GM12865 (cell line): ENCODE results near the gene CFAP68.

Experiments
- DNase-seq: peaks from one replicate; pipeline ENCODE4 v3.0.0; 2010; ENCODE audit warnings: low read depth
- H3K4me3 ChIP-seq: 2 replicates; pipeline ENCODE4 v1.5.1; 2011; ENCODE audit warnings: mild to moderate bottlenecking, low read depth, low read length, control low read depth
- TF ChIP-seq, protein P1 (sequence below): IDR thresholded peaks from 2 replicates; pipeline ENCODE4 v1.5.1; 2011; ENCODE audit warnings: low read length, control low read depth, low read depth, inconsistent platforms; ENCODE audit not compliant: insufficient read depth; ENCODE audit errors: missing control alignments

Gene CFAP68

DNA sequence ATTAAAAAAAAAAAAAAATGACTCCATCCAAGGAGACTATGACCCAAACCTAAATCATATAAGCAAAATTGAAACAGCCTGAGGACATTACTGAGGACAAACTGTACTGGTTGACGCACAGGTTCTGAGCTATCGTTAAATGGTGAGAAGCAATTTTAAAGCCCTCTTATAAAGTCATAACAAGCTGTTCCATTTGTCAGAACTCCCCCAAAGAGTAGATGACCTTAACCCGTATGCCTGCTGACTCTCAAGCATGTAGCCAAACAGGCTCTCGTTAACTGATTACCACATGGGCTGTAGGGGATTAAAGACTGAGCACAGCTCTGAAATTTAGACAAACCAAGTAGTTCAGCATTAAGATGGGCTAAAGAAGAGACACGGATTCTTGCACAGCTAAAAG lies 30.0 kb downstream of the CFAP68 start:
- no peak overlapping the region for H3K4me3 ChIP-seq
- TF ChIP-seq, protein P1, sequence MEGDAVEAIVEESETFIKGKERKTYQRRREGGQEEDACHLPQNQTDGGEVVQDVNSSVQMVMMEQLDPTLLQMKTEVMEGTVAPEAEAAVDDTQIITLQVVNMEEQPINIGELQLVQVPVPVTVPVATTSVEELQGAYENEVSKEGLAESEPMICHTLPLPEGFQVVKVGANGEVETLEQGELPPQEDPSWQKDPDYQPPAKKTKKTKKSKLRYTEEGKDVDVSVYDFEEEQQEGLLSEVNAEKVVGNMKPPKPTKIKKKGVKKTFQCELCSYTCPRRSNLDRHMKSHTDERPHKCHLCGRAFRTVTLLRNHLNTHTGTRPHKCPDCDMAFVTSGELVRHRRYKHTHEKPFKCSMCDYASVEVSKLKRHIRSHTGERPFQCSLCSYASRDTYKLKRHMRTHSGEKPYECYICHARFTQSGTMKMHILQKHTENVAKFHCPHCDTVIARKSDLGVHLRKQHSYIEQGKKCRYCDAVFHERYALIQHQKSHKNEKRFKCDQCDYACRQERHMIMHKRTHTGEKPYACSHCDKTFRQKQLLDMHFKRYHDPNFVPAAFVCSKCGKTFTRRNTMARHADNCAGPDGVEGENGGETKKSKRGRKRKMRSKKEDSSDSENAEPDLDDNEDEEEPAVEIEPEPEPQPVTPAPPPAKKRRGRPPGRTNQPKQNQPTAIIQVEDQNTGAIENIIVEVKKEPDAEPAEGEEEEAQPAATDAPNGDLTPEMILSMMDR, result no peak
- DNase-seq, result no peak

DNA sequence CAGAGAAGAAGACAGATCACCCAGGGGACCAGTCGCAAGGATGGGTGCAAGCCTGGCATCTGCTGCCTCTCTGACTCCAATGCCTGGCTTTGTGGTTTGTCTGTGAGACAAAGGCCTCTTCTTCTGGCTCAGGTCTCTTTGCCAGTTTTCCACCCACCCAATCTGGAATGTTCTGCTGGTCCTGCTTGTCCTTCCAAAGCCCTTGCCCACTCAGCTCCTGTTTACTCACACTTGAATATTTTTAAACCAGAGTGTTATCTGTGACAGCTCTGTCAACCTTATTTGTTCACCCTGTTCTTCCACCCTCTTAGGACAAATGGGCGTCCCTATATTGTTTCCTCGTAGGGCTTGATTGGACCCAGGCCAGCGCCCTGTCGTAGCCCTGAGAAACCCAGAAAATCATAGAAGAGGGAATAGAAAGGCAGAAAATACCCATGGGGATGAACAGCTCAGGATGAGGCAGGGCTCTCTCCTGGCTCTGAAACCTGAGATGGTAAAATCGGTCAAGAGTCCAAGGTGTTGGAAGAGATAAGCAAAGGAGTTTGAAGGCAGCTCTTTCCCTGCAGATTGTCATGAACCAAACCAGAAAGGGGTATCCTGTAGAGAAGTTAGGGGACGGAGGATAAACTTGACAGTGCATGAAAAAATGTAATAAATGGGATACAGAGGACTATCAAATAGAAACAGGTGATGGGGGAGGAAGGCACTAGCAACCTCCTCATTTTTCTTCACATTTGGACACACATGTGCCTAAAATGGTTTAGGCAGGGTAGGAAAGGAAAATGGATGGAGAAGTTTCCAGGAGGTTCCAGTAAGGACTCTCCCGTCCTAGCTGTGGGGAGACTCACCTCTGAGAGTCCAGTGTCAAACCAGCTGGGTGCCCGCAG lies 31.6 kb downstream of the CFAP68 start:
- no peak overlapping the region for H3K4me3 ChIP-seq
- TF ChIP-seq, protein P1, result no peak
- DNase-seq, result no peak

GRCh38 chr11:111911563-111912401 lies 32.4 kb downstream of the CFAP68 start, which contains the start of gene CRYAB:
Gene CRYAB, minus strand, starts transcription at chr11:111911770. Its CDS starts 46 bp downstream, at chr11:111911724.
- H3K4me3 ChIP-seq, result no peak within 1 kb of the TSS
- TF ChIP-seq, protein P1, result no peak
- no peak for DNase-seq

- no peak within 1 kb of the TSS for H3K4me3 ChIP-seq
- DNase-seq, result no peak
- TF ChIP-seq, protein P1, result no peak
These were observed 33.2 kb downstream of the CFAP68 start, which contains the start of gene HSPB2 for GRCh38 chr11:111912535-111912934. Gene HSPB2, plus strand, starts transcription at chr11:111912734. Its CDS starts 96 bp downstream, at chr11:111912830.

- no peak overlapping the region for H3K4me3 ChIP-seq
- no peak for DNase-seq
- TF ChIP-seq, protein P1, result no peak
These were observed 33.9 kb downstream of the CFAP68 start for GRCh38 chr11:111913031-111913861.

DNA sequence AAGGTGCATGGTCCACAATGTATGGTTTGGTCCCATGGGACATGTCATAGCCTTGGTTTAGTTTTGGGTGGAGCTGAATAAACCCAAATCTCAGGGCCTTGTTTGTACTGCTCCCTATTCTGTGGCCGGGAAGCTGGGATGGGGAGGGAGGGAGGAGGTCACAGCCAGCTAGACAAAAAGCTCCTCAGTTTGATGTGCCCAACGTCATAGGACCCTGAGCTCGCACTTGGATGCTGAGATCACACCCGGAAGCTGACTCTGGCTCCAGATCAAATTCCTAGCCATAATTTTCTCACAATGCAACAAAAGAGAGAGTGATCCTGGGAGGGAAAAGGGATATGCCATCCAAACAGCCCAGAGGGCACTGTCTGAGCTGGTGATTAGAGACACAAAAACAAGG lies 34.7 kb downstream of the CFAP68 start:
- TF ChIP-seq, protein P1, result no peak
- DNase-seq, result no peak
- H3K4me3 ChIP-seq, result no peak overlapping the region
